ENCODE measurements around the gene KYAT1. TPM values are rescaled to one million over a fixed set of nuclear protein-coding genes. Genes with fewer than 3 reads are reported as not detected.
A peak's percentile ranks its signal among the peaks of the same experiment; 100 is the strongest.

The KYAT1 gene
- total RNA-seq, 2 donors from 2014 or later: 10.1 to 15.1 TPM

DNA sequence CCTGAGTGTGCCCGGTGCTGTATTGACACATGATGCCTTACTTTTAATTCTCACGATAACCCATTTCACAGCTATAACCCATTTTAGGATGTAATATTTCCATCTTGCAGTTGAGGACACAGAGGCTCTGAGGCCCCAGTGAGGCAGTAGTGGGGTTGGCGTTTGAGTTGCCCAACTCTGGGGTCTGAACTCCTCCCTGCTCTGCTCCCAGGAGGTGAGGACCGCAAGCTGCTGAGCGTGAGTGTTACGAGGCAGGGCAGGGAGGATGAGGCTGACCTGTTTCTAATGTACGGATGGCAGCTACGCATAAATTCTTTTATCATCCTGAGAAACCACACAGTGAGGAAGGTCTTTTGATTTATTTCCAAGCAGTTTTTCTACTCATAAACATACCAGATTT, 11.6 kb upstream of the KYAT1 start:
- peaks cover 0 to 42% of the 10 kb centered on the region in 2 donors for H3K4me1 ChIP-seq
- no peak for DNase-seq (ENCODE audit: low spot score)
- peaks cover 74% of the 10 kb centered on the region for H3K36me3 ChIP-seq
- no peaks in the 10 kb centered on the region for H3K9me3 ChIP-seq
- no peaks in the 10 kb centered on the region for H3K27me3 ChIP-seq
- TF ChIP-seq, protein P1, sequence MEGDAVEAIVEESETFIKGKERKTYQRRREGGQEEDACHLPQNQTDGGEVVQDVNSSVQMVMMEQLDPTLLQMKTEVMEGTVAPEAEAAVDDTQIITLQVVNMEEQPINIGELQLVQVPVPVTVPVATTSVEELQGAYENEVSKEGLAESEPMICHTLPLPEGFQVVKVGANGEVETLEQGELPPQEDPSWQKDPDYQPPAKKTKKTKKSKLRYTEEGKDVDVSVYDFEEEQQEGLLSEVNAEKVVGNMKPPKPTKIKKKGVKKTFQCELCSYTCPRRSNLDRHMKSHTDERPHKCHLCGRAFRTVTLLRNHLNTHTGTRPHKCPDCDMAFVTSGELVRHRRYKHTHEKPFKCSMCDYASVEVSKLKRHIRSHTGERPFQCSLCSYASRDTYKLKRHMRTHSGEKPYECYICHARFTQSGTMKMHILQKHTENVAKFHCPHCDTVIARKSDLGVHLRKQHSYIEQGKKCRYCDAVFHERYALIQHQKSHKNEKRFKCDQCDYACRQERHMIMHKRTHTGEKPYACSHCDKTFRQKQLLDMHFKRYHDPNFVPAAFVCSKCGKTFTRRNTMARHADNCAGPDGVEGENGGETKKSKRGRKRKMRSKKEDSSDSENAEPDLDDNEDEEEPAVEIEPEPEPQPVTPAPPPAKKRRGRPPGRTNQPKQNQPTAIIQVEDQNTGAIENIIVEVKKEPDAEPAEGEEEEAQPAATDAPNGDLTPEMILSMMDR (IDR thresholded peaks at IDR 0.05): no peak
- peak overlapping the region; percentile 85 to 90 for H3K27ac ChIP-seq
- no peak overlapping the region for H3K4me3 ChIP-seq

DNA sequence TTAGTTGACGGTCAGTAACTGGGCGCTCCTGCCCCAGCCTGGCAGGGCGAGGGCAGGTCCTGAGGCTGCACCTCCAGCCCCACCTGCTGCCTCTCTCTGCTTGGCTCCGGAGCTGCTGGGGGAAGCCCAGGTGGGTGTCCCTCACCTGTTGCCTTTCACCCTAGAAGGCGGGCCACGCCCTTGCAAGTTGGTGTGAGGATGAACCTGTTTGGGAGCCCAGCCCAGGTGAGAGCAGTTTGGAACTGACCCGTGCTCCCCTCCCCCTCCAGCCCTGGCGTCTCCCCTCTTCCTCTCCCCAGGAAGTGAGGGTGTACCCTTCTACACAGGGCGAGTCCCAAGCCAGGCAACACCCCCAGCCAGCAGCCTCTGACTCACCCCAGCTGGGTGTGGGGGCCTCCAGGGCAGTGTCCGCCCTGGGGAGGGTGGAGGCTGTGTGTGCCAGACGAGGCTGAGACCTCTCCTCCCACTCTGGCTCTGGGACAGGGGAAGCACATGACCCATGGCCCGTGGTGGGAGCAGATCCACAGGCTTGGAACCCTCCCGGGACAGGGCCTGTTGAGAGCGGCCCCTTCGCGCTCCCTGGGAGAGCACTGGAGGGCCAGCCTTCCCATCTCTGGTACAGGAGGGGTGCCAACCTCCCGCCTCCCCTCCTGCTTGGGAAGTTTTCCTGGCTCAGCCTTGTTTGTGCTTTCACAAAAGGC, 10.6 kb upstream of the KYAT1 start:
- peak overlapping the region in 1 of 2 donors; percentile 29 for H3K4me3 ChIP-seq
- no peaks in the 10 kb centered on the region for H3K9me3 ChIP-seq

DNA sequence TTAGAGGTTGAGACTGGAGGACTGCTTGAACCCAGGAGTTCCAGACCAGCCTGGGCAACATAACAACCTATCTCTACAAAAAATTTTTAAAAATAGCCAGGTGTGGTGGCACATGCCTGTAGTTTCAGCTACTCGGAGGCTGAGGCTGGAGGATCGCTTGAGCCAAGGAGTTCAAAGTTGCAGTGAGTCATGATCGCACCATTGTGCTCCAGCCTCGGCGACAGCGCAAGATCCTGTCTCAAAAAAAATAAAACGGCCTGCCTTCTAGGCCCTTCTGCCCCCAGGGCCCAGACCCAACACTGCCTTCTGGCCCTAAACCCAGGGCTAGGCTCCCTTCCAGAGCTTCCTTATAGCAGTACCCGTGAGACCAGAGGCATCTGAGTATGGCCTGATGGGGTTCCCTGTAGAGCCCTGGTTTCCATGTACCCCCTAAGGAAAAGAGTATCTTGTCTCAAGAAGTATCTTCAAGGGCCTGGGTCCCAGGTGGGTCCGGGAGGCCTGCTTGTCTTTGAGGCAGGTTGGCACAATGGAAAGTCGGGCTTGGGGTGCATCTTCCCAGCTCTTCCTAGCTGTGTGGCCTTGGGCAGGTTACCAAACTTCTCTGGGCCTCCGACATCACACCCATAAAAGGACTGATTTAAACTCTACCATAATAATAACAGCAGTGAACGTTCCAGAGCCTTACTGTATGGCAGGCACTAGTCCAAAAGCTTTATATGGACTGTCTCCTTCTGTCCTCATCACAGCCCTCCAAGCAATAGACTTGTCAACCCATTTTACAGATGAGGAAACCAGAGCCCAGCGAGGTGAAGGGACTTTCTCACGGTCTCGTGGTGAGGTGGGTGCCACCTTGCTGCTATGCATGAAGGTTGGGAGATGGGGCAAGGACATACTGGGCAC, 9.8 kb upstream of the KYAT1 start:
- peak overlapping the region in 1 of 2 donors; percentile 29 for H3K4me3 ChIP-seq
- H3K36me3 ChIP-seq: peaks cover 76% of the 10 kb centered on the region
- TF ChIP-seq, protein P1 (IDR thresholded peaks at IDR 0.05): no peak
- H3K27ac ChIP-seq: peak overlapping the region; percentile 85 to 90
- H3K27me3 ChIP-seq: no peaks in the 10 kb centered on the region
- no peaks in the 10 kb centered on the region for H3K9me3 ChIP-seq
- H3K4me1 ChIP-seq: peaks cover 0 to 54% of the 10 kb centered on the region in 2 donors
- no peak for DNase-seq (ENCODE audit: low spot score)

More for the DNA sequence above, 10.6 kb upstream of the KYAT1 start:
- TF ChIP-seq, protein P1 (IDR thresholded peaks at IDR 0.05): no peak
- H3K27ac ChIP-seq: peak overlapping the region; percentile 85 to 90
- peaks cover 0 to 47% of the 10 kb centered on the region in 2 donors for H3K4me1 ChIP-seq
- peak; percentile 94 for DNase-seq (ENCODE audit: low spot score)
- H3K27me3 ChIP-seq: no peaks in the 10 kb centered on the region
- H3K36me3 ChIP-seq: peaks cover 75% of the 10 kb centered on the region

DNA sequence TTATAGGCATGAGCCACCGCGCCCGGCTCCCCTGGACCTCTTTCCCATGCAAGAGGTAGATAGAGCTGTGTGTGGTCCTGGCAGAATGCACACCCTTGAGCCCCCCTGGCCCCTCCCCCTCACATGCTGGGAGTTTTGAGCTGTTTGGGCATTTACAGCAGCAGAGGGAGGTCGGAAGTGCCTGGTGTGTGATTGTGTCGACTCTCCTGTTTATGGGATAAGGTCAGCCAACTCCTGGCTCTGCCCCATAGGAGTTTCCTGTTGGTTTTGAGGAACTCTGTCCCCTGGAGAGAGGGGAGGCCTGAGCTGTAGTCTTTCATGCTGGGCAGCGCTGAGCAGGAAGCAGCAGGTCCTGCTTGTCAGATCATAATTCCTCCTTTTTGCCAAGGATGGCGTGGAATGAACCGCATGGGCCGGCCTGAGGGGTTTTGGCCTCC, 6.2 kb upstream of the KYAT1 start:
- no peaks in the 10 kb centered on the region for H3K27me3 ChIP-seq
- H3K4me1 ChIP-seq: peaks cover 0 to 85% of the 10 kb centered on the region in 2 donors
- TF ChIP-seq, protein P1 (IDR thresholded peaks at IDR 0.05): no peak
- peak overlapping the region; percentile 22 to 62 for H3K27ac ChIP-seq
- peaks cover 66% of the 10 kb centered on the region for H3K36me3 ChIP-seq
- DNase-seq (ENCODE audit: low spot score): no peak
- no peaks in the 10 kb centered on the region for H3K9me3 ChIP-seq
- H3K4me3 ChIP-seq: no peak overlapping the region

DNA sequence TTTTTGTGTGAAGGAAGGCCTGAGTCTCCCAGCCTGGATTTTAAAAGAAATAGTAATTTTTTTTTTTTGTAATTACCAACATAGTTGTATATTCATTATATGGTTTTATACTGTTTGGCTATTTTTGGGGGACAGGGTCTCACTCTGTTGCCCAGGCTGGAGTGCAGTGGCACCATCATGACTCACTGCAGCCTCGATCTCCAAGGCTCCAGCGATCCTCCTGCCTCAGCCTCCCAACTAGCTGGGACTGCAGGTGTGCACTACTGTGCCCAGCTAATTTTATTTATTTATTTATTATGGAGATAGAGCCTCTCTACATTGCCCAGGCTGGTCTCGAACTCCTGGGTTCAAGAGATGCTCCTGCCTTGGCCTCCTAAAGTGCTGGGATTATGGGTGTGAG, 5.3 kb upstream of the KYAT1 start:
- no peaks in the 10 kb centered on the region for H3K27me3 ChIP-seq
- H3K36me3 ChIP-seq: peaks cover 59% of the 10 kb centered on the region
- TF ChIP-seq, protein P1 (IDR thresholded peaks at IDR 0.05): no peak
- peak overlapping the region; percentile 97 to 98 for H3K27ac ChIP-seq
- DNase-seq (ENCODE audit: low spot score): no peak
- no peaks in the 10 kb centered on the region for H3K9me3 ChIP-seq
- H3K4me1 ChIP-seq: peaks cover 0 to 78% of the 10 kb centered on the region in 2 donors
- H3K4me3 ChIP-seq: no peak overlapping the region

All from right atrium auricular region (tissue), 2 donors.